Upper lobe of left lung (tissue), 6 donors: ENCODE results near the gene RAF1. TPM values are rescaled to one million over a fixed set of nuclear protein-coding genes. Genes with fewer than 3 reads are reported as not detected.

ENCODE experiments used
- ATAC-seq, 2 donors: fragments of 200-7000 bp; cut with Tn5 transposase; one replicate each; pipeline ENCODE4 v1.9.1; 2022; ENCODE audit warnings: mild to moderate bottlenecking in 2 of 2, moderate library complexity in 2 of 2; ENCODE audit not compliant: low FRiP score in 2 of 2
- DNase-seq, 2 donors: peaks; one replicate each; pipeline ENCODE4 v3.0.0-alpha.2; 2019 to 2020
- H3K27ac ChIP-seq, 4 donors: fragments of 200-600 bp; sonication (generic); one replicate each; pipeline ENCODE4 v1.5.1; 2016 to 2019
- H3K27me3 ChIP-seq, 4 donors: fragments of 200-600 bp; sonication (generic); one replicate each; pipeline ENCODE4 v1.5.1; 2017 to 2019
- H3K36me3 ChIP-seq, 4 donors: fragments of 200-600 bp; sonication (generic); one replicate each; pipeline ENCODE4 v1.5.1; 2016 to 2019
- H3K4me1 ChIP-seq, 4 donors: fragments of 200-600 bp; sonication (generic); one replicate each; pipeline ENCODE4 v1.5.1; 2018 to 2019
- H3K4me3 ChIP-seq, 4 donors: fragments of 200-600 bp; sonication (generic); one replicate each; pipeline ENCODE4 v1.5.1; 2017 to 2019; ENCODE audit warnings: mild to moderate bottlenecking in 2 of 4, moderate library complexity in 1 of 4
- H3K9me3 ChIP-seq, 4 donors: fragments of 200-600 bp; sonication (generic); one replicate each; pipeline ENCODE4 v1.5.1; 2018 to 2019
- EP300 ChIP-seq, 4 donors: sonication (generic); formaldehyde crosslinking; IDR thresholded peaks; one replicate each; pipeline ENCODE4 v1.5.1; 2017; ENCODE audit warnings: antibody characterized with exemption in 4 of 4, control low read depth in 2 of 4
- POLR2A ChIP-seq, 4 donors: fragments of 450-650 bp; IDR thresholded peaks; one replicate each; pipeline ENCODE4 v1.5.1; 2016 to 2017; ENCODE audit warnings: antibody characterized with exemption in 4 of 4, mild to moderate bottlenecking in 2 of 4
- POLR2AphosphoS5 ChIP-seq, 2 donors: sonication (generic); formaldehyde crosslinking; IDR thresholded peaks; one replicate each; pipeline ENCODE4 v1.5.1; 2017; ENCODE audit warnings: antibody characterized with exemption in 2 of 2
- WGBS, 2 donors: methylation state at CpG; one replicate each; pipeline ENCODE4 v1.1.5; 2017 to 2018; 5-methylcytosine and 5-hydroxymethylcytosine counted together
- total RNA-seq, 6 donors: library from RNA; depleted of rRNA in 4 of 6; stranded (reverse); fragments of >200 nt in 4 of 6; gene quantifications; one replicate each; pipeline versions ENCODE4 v1.1.0 to v1.2.1, GENCODE V29; 2016 to 2021
- TF ChIP-seq, protein P1 (sequence below), 6 experiments: fragments of 450-650 bp in 4 of 6; fragments of 200-600 bp in 2 of 6; sonication (generic) in 2 of 6; IDR thresholded peaks; one replicate each; pipeline ENCODE4 v1.5.1; 2016 to 2019; ENCODE audit warnings: antibody characterized with exemption in 6 of 6
- donor health status: DM: no; HTN: no; CAD: no; lungs with moderate emphysema.
- donor health status: DM: no; HTN: yes; CAD: no; lungs with severe emphysema.

Gene RAF1
- total RNA-seq, 6 donors from 2014 or later = 78.7 to 195 (median 110) TPM

DNA sequence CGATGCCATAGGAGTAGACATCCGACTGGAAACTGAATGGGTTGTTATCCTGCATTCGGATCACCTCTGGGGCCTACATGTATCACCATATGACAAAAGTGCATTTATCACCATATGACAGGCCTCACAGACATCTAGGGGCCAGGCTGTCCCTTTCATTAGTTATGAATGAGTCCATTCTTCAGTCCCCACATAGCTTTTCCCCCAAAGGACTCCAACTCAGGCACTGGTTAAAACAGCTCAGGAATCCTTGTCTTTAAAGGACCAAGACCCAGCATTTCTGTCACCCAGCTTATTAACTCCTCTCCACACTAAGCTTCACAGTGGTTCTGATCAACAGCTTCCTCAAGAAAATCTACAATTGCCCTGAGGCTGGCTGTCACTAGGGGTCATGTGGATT lies 78.7 kb downstream of the RAF1 start:
- Histone ChIP-seq H3K36me3 (peaks cover 43 to 100% (median 69%) of the 10 kb centered on the region in 4 donors), H3K4me1 (peaks cover 0 to under 1% (median 0%) of the 10 kb centered on the region in 4 donors), H3K4me3 (no peak overlapping the region), H3K9me3 (no peaks in the 10 kb centered on the region), H3K27me3 (no peaks in the 10 kb centered on the region), H3K27ac (no peak overlapping the region)
- no peak for DNase-seq
- TF ChIP-seq POLR2AphosphoS5 (IDR thresholded peaks at IDR 0.05) (no peak), EP300 (IDR thresholded peaks at IDR 0.05) (no peak), POLR2A (IDR thresholded peaks at IDR 0.05) (no peak)
- TF ChIP-seq, protein P1, sequence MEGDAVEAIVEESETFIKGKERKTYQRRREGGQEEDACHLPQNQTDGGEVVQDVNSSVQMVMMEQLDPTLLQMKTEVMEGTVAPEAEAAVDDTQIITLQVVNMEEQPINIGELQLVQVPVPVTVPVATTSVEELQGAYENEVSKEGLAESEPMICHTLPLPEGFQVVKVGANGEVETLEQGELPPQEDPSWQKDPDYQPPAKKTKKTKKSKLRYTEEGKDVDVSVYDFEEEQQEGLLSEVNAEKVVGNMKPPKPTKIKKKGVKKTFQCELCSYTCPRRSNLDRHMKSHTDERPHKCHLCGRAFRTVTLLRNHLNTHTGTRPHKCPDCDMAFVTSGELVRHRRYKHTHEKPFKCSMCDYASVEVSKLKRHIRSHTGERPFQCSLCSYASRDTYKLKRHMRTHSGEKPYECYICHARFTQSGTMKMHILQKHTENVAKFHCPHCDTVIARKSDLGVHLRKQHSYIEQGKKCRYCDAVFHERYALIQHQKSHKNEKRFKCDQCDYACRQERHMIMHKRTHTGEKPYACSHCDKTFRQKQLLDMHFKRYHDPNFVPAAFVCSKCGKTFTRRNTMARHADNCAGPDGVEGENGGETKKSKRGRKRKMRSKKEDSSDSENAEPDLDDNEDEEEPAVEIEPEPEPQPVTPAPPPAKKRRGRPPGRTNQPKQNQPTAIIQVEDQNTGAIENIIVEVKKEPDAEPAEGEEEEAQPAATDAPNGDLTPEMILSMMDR (IDR thresholded peaks at IDR 0.05) = no peak
- no peak for ATAC-seq
- 98 to 100% methylated on average over 3 of the region's 3 CpGs for WGBS, 2 donors

DNA sequence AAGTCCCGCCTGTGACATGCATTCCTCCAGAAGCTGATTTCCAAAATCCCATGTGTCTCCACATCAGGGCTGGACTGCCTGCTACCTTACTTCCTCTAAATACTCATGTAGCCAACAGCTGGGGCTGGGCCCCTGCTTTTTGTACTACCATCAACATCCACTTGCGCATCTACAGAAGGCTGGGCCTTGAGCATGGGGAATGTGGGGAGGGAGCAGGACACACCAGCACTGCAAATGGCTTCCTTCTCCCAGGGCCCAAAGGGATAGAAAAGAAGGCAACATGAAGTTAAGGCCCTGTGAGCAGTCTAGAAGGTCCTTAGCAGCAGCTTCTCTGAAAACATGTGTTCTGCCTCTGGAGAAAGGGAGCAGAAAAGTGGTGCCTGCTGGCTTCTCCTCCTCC lies 79.8 kb downstream of the RAF1 start:
- no peaks in the 10 kb centered on the region for H3K27me3 ChIP-seq
- 82 to 98% methylated on average over 2 of the region's 2 CpGs for WGBS, 2 donors
- ATAC-seq = no peak

DNA sequence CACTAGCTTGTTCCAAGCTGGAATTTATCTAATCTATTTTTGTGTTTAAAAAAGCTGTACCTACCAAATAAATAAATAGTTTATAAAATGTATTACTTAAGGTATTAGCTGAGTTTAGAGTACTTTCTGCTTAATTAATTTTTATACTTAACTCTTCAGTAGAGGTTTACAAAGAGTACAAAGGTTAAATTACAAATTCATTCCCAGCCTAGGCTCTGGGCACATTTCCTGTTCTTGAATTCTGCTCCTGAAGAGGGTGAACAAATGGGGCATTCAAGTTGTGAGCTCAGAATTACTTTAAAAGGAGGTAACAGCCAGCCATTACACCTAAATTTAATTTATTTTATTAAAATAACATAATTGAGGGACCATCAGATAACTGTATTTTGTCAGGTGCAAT lies 80.6 kb downstream of the RAF1 start:
- H3K27me3 ChIP-seq = no peaks in the 10 kb centered on the region
- ATAC-seq = no peak
- no peak for DNase-seq
- H3K4me1 ChIP-seq = peaks cover 0 to 7% (median 5%) of the 10 kb centered on the region in 4 donors
- H3K36me3 ChIP-seq = peaks cover 40 to 100% (median 64%) of the 10 kb centered on the region in 4 donors
- no peaks in the 10 kb centered on the region for H3K9me3 ChIP-seq
- H3K27ac ChIP-seq = no peak overlapping the region
- H3K4me3 ChIP-seq = no peak overlapping the region
- TF ChIP-seq EP300 (IDR thresholded peaks at IDR 0.05) (no peak), POLR2AphosphoS5 (IDR thresholded peaks at IDR 0.05) (no peak), POLR2A (IDR thresholded peaks at IDR 0.05) (no peak)
- TF ChIP-seq, protein P1 (IDR thresholded peaks at IDR 0.05) = no peak

More for the DNA sequence above, 79.8 kb downstream of the RAF1 start:
- no peak overlapping the region for H3K27ac ChIP-seq
- H3K4me1 ChIP-seq = peaks cover 0 to 7% (median 5%) of the 10 kb centered on the region in 4 donors
- no peak for DNase-seq
- H3K36me3 ChIP-seq = peaks cover 40 to 100% (median 64%) of the 10 kb centered on the region in 4 donors
- no peak for TF ChIP-seq EP300 (IDR thresholded peaks at IDR 0.05)
- TF ChIP-seq POLR2AphosphoS5 (IDR thresholded peaks at IDR 0.05) = no peak
- no peak for TF ChIP-seq POLR2A (IDR thresholded peaks at IDR 0.05)
- TF ChIP-seq, protein P1 (IDR thresholded peaks at IDR 0.05) = no peak
- H3K9me3 ChIP-seq = no peaks in the 10 kb centered on the region
- H3K4me3 ChIP-seq = no peak overlapping the region

DNA sequence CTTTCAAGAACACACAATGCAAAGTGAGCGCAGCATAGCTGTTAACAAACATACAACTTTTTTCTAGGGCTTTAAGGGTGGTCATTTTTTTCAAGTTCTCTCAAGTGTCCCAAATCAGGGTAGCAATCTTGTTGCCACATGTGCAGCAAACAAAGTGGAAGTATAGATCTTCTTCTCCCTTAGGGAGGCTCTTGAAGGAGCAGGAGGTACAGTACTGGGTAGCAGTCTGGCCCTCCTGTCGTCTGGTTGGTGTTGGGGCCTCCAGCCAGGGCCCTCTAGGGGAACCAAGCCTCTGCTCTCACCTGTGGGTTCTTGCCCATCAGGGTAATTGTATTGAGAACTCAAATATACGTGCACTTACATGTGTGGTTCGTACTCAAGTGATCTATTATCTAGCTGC lies 81.2 kb downstream of the RAF1 start:
- Histone ChIP-seq H3K27ac (no peak overlapping the region), H3K4me3 (no peak overlapping the region), H3K9me3 (no peaks in the 10 kb centered on the region), H3K36me3 (peaks cover 40 to 100% (median 65%) of the 10 kb centered on the region in 4 donors), H3K4me1 (peaks cover 0 to 7% (median 5%) of the 10 kb centered on the region in 4 donors), H3K27me3 (no peaks in the 10 kb centered on the region)
- DNase-seq = no peak
- ATAC-seq = no peak
- 89 to 96% methylated on average over 4 of the region's 4 CpGs for WGBS, 2 donors
- TF ChIP-seq EP300 (IDR thresholded peaks at IDR 0.05) (no peak), POLR2AphosphoS5 (IDR thresholded peaks at IDR 0.05) (no peak), POLR2A (IDR thresholded peaks at IDR 0.05) (no peak)
- TF ChIP-seq, protein P1 (IDR thresholded peaks at IDR 0.05) = no peak

DNA sequence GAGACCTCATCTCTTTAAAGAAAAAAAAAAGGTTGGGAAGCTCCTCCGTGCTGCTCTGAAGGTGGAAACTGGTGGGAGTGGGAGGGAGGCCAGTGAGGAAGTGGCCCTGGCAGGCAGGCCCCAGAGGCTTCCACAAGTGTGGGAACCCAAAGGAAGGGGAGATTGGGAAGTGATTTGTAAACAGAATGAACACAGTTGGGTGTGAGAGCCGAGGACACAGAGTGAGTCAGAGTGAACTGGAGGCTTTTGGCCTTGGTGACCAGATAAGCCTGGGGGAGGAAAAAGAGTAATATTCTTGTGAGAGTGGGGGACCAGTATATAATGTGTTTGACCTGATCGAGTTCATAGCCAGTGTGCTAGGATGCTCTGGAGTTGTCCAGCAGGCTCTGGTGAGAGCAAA lies 84.0 kb downstream of the RAF1 start:
- TF ChIP-seq, protein P1 (IDR thresholded peaks at IDR 0.05) = no peak
- no peak for TF ChIP-seq EP300 (IDR thresholded peaks at IDR 0.05)
- no peak for TF ChIP-seq POLR2AphosphoS5 (IDR thresholded peaks at IDR 0.05)
- TF ChIP-seq POLR2A (IDR thresholded peaks at IDR 0.05) = no peak
- peaks cover 0 to 7% (median 5%) of the 10 kb centered on the region in 4 donors for H3K4me1 ChIP-seq
- no peaks in the 10 kb centered on the region for H3K27me3 ChIP-seq
- H3K27ac ChIP-seq = peak overlapping the region in 2 of 4 donors; percentile 13 to 57
- peaks cover 36 to 100% (median 72%) of the 10 kb centered on the region in 4 donors for H3K36me3 ChIP-seq
- ATAC-seq (peak; percentile 14 to 30), DNase-seq (no peak)
- no peak overlapping the region for H3K4me3 ChIP-seq
- WGBS, 2 donors = 46 to 48% methylated on average over 3 of the region's 3 CpGs
- no peaks in the 10 kb centered on the region for H3K9me3 ChIP-seq
